ENCODE data around the gene AHI1. TPM values are rescaled to one million over a fixed set of nuclear protein-coding genes. Genes with fewer than 3 reads are reported as not detected.

The AHI1 gene
- total RNA-seq, 2 donors from 2014 or later = 32.0 to 41.2 TPM

Small RNA genes within 50 kb of the gene (microRNA-seq; reads per million reads assigned to microRNA genes)
- 0 reads per million in 2 donors for gene MIR548A2 (ENCODE audit: borderline microRNAs expressed in 2 of 2)

All from posterior vena cava (tissue), 2 donors.